ENCODE measurements around the gene PPP1R14B.

DNA sequence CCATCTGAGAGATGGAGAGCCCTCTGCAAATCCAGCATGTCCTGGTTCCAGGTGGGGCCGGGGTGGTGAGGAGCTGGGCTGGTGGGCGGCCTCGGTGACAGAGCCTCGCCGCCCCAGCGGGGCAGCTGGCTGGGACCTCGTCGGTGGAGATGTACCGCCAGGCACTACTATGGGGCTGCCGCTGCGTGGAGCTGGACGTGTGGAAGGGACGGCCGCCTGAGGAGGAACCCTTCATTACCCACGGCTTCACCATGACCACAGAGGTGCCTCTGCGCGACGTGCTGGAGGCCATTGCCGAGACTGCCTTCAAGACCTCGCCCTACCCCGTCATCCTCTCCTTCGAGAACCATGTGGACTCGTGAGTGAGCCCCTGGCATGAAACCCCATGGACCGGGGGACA, 11.6 kb upstream of the PPP1R14B start:
- TF ChIP-seq, protein P1, sequence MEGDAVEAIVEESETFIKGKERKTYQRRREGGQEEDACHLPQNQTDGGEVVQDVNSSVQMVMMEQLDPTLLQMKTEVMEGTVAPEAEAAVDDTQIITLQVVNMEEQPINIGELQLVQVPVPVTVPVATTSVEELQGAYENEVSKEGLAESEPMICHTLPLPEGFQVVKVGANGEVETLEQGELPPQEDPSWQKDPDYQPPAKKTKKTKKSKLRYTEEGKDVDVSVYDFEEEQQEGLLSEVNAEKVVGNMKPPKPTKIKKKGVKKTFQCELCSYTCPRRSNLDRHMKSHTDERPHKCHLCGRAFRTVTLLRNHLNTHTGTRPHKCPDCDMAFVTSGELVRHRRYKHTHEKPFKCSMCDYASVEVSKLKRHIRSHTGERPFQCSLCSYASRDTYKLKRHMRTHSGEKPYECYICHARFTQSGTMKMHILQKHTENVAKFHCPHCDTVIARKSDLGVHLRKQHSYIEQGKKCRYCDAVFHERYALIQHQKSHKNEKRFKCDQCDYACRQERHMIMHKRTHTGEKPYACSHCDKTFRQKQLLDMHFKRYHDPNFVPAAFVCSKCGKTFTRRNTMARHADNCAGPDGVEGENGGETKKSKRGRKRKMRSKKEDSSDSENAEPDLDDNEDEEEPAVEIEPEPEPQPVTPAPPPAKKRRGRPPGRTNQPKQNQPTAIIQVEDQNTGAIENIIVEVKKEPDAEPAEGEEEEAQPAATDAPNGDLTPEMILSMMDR (conservative IDR thresholded peaks at IDR 0.05; ENCODE audit: low read depth, low read length): no peak
- no peak for TF ChIP-seq EZH2 (IDR thresholded peaks at IDR 0.05; ENCODE audit: low read length, unreplicated experiment)
